HepG2 (cell line): Measurements from ENCODE around the gene AJM1. TPM values are rescaled to one million over a fixed set of nuclear protein-coding genes. Genes with fewer than 3 reads are reported as not detected.
A peak's percentile ranks its signal among the peaks of the same experiment; 100 is the strongest.

ENCODE experiments used
- BRCA1 ChIP-seq: sonication (generic); formaldehyde crosslinking; IDR thresholded peaks from 2 replicates; pipeline ENCODE4 v1.4.0; 2020; ENCODE audit warnings: missing genetic modification reagents
- FOXJ3 ChIP-seq: sonication (generic); formaldehyde crosslinking; IDR thresholded peaks from 2 replicates; pipeline ENCODE4 v1.4.0; 2020; ENCODE audit warnings: missing genetic modification reagents, mild to moderate bottlenecking, borderline replicate concordance
- GATAD2A ChIP-seq: IDR thresholded peaks from 2 replicates; pipeline ENCODE4 v1.6.1; 2016
- HOXA9 ChIP-seq: sonication (generic); formaldehyde crosslinking; IDR thresholded peaks from 2 replicates; pipeline ENCODE4 v1.8.1; 2022; ENCODE audit warnings: missing genetic modification reagents, mild to moderate bottlenecking, moderate library complexity, borderline replicate concordance
- MEF2D ChIP-seq: sonication (generic); formaldehyde crosslinking; IDR thresholded peaks from 2 replicates; pipeline ENCODE4 v1.5.1; 2020; ENCODE audit warnings: mild to moderate bottlenecking, missing genetic modification reagents
- MNT ChIP-seq: fragments of 450-650 bp; IDR thresholded peaks from 2 replicates; pipeline ENCODE4 v1.6.1; 2016
- NRL ChIP-seq: sonication (generic); formaldehyde crosslinking; IDR thresholded peaks from 2 replicates; pipeline ENCODE4 v1.5.0; 2020; ENCODE audit warnings: missing genetic modification reagents, mild to moderate bottlenecking, moderate library complexity, borderline replicate concordance
- PRDM15 ChIP-seq: sonication (generic); formaldehyde crosslinking; IDR thresholded peaks from 2 replicates; pipeline ENCODE4 v1.4.0; 2020; ENCODE audit warnings: missing genetic modification reagents
- RBM22 ChIP-seq: fragments of 200-400 bp; formaldehyde crosslinking; optimal IDR thresholded peaks from 2 replicates; pipeline ENCODE3; 2017; ENCODE audit warnings: mild to moderate bottlenecking, low read length, moderate library complexity
- ZBTB2 ChIP-seq: sonication (generic); formaldehyde crosslinking; IDR thresholded peaks from 2 replicates; pipeline ENCODE4 v1.8.0; 2022; ENCODE audit warnings: low read depth, missing genetic modification reagents
- ZBTB34 ChIP-seq: sonication (generic); formaldehyde crosslinking; IDR thresholded peaks from 2 replicates; pipeline ENCODE4 v1.8.0; 2022; ENCODE audit warnings: mild to moderate bottlenecking, missing genetic modification reagents
- ZC3H4 ChIP-seq: sonication (generic); formaldehyde crosslinking; IDR thresholded peaks from 2 replicates; pipeline ENCODE4 v1.4.0; 2020; ENCODE audit warnings: missing genetic modification reagents, borderline replicate concordance
- ZNF205 ChIP-seq: IDR thresholded peaks from 2 replicates; pipeline ENCODE4 v1.6.1; 2018; ENCODE audit warnings: missing biosample characterization, missing genetic modification reagents
- ZNF335 ChIP-seq: sonication (generic); formaldehyde crosslinking; IDR thresholded peaks from 2 replicates; pipeline ENCODE4 v1.4.0; 2020; ENCODE audit warnings: missing genetic modification reagents
- ZNF441 ChIP-seq: sonication (generic); formaldehyde crosslinking; IDR thresholded peaks from 2 replicates; pipeline ENCODE4 v1.7.0; 2021; ENCODE audit warnings: missing genetic modification reagents, borderline replicate concordance
- ZNF451 ChIP-seq: sonication (generic); formaldehyde crosslinking; IDR thresholded peaks from 2 replicates; pipeline ENCODE4 v1.5.0; 2020; ENCODE audit warnings: mild to moderate bottlenecking, missing genetic modification reagents
- ZXDC ChIP-seq: sonication (generic); formaldehyde crosslinking; IDR thresholded peaks from 2 replicates; pipeline ENCODE4 v1.5.0; 2020; ENCODE audit warnings: mild to moderate bottlenecking, missing genetic modification reagents
- polyA plus RNA-seq, 8 experiments: library from polyadenylated mRNA; depleted of rRNA in 3 of 8; stranded (reverse) in 7 of 8; unstranded in 1 of 8; fragments of >200 nt; fragmentation: Illumina TruSeq in 4 of 8; extraction: Trizol in 4 of 8; gene quantifications; 2 replicates each; pipeline versions ENCODE4 v1.2.1 to v1.2.3, GENCODE V29; 2011 to 2016; ENCODE audit warnings: low read depth in 4 of 8, missing spikeins in 1 of 8, mixed read lengths in 1 of 8; ENCODE audit not compliant: insufficient read depth in 1 of 8
- total RNA-seq, 5 experiments: library from RNA; depleted of rRNA; stranded (reverse); fragments of >200 nt; fragmentation: Illumina TruSeq; extraction: Trizol; gene quantifications; 2 replicates each; pipeline ENCODE4 v1.2.3, GENCODE V29; 2016; ENCODE audit warnings: low read depth in 1 of 5

The AJM1 gene
- total and polyA plus RNA-seq, 2 of the 13 experiments (the other 11 are each of a cell fraction or from before 2014, with no cell fraction given) = 1.1 to 1.2 TPM

GRCh38 chr9:136799079-136799853 is 43.0 kb upstream of the AJM1 start (continued):
- TF ChIP-seq MEF2D (CRISPR knock-in tag) = peak; percentile 87
- peak; percentile 66; the same call in 1 of the 2 replicates for TF ChIP-seq NRL (CRISPR knock-in tag)
- peak; percentile 41; the same call in 1 of the 2 replicates for TF ChIP-seq ZC3H4 (CRISPR knock-in tag)
- peak; percentile 49 for TF ChIP-seq ZBTB2
- TF ChIP-seq ZNF441 = no peak
- TF ChIP-seq ZBTB34 (CRISPR knock-in tag) = peak; percentile 84
- TF ChIP-seq HOXA9 (CRISPR knock-in tag) = no peak
- peak; percentile 85 for TF ChIP-seq GATAD2A (CRISPR knock-in tag)
- TF ChIP-seq FOXJ3 = peak; percentile 84
- peak; percentile 83 for TF ChIP-seq BRCA1 (CRISPR knock-in tag)
- peak; percentile 85; the same call in 1 of the 2 replicates for TF ChIP-seq ZNF205 (CRISPR knock-in tag)
- TF ChIP-seq PRDM15 (CRISPR knock-in tag) = 0 out of 2 replicates have a peak, but pooled peaks have one; percentile 52
- TF ChIP-seq ZNF451 (CRISPR knock-in tag) = peak; percentile 82
- TF ChIP-seq ZNF335 (CRISPR knock-in tag) = peak; percentile 78; the same call in 1 of the 2 replicates
- TF ChIP-seq MNT = 0 out of 2 replicates have a peak, but pooled peaks have one; percentile 8
- no peak for TF ChIP-seq RBM22
- 0 out of 2 replicates have a peak, but pooled peaks have one; percentile 79 for TF ChIP-seq ZXDC (CRISPR knock-in tag)
